ENCODE results near the gene CKAP2L.

DNA sequence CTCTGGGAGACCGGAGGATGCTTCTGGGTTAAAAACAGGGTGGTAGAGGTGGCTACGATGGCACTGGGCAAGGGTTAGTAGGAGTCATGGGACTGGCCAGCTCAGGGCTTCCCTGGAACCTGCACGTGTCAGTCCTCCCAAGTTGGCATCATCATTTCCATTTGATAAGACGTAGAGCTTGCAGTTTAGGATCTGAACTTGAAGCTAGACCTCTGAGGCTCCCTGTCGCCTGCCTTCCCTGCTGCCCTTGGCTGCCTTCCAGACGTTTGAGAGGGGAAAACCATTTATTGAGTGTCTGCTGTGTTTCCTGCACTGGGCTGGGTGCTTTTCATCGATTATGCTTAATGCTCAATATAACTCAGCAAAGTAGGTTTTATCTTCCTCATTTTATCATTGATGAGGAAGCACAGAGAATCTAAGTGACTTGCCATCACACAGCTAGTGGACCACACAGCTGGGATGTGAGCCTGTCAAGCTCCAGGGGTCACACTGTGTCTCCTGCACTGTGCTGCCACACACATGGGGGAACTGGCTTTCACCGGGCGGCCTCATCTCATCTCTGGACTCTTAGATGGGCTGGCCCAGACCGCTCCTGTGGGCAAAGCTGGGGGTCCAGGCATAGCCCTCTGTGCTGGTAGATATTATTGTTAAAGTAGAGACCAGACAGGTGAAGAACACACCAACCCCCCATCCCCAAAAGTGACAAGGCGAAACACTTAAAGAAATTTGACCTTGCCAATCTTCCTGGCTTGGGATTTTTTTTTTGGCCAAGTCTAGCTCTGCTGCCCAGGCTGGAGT, 35.8 kb downstream of the CKAP2L start:
- TF ChIP-seq ZFP30 (CRISPR knock-in tag; IDR thresholded peaks at IDR 0.05) (no peak), CSRNP3 (CRISPR knock-in tag; IDR thresholded peaks at IDR 0.05) (no peak), ZNF70 (CRISPR knock-in tag; IDR thresholded peaks at IDR 0.05) (no peak), GLIS3 (CRISPR knock-in tag; IDR thresholded peaks at IDR 0.05) (no peak), ESRRG (CRISPR knock-in tag; IDR thresholded peaks at IDR 0.05) (no peak)
- TF ChIP-seq, protein P1, sequence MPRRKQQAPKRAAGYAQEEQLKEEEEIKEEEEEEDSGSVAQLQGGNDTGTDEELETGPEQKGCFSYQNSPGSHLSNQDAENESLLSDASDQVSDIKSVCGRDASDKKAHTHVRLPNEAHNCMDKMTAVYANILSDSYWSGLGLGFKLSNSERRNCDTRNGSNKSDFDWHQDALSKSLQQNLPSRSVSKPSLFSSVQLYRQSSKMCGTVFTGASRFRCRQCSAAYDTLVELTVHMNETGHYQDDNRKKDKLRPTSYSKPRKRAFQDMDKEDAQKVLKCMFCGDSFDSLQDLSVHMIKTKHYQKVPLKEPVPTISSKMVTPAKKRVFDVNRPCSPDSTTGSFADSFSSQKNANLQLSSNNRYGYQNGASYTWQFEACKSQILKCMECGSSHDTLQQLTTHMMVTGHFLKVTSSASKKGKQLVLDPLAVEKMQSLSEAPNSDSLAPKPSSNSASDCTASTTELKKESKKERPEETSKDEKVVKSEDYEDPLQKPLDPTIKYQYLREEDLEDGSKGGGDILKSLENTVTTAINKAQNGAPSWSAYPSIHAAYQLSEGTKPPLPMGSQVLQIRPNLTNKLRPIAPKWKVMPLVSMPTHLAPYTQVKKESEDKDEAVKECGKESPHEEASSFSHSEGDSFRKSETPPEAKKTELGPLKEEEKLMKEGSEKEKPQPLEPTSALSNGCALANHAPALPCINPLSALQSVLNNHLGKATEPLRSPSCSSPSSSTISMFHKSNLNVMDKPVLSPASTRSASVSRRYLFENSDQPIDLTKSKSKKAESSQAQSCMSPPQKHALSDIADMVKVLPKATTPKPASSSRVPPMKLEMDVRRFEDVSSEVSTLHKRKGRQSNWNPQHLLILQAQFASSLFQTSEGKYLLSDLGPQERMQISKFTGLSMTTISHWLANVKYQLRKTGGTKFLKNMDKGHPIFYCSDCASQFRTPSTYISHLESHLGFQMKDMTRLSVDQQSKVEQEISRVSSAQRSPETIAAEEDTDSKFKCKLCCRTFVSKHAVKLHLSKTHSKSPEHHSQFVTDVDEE (CRISPR knock-in tag; IDR thresholded peaks at IDR 0.05), result no peak
- TF ChIP-seq, protein P2, sequence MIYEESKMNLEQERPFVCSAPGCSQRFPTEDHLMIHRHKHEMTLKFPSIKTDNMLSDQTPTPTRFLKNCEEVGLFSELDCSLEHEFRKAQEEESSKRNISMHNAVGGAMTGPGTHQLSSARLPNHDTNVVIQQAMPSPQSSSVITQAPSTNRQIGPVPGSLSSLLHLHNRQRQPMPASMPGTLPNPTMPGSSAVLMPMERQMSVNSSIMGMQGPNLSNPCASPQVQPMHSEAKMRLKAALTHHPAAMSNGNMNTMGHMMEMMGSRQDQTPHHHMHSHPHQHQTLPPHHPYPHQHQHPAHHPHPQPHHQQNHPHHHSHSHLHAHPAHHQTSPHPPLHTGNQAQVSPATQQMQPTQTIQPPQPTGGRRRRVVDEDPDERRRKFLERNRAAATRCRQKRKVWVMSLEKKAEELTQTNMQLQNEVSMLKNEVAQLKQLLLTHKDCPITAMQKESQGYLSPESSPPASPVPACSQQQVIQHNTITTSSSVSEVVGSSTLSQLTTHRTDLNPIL (CRISPR knock-in tag; IDR thresholded peaks at IDR 0.05; ENCODE audit: low read depth), result no peak
